ENCODE data around the gene ACTG1.

- no peak for TF ChIP-seq ELF4 (IDR thresholded peaks at IDR 0.05)
- no peak for TF ChIP-seq SP1 (IDR thresholded peaks at IDR 0.05)
- no peak for TF ChIP-seq ARNT (IDR thresholded peaks at IDR 0.05)
- TF ChIP-seq TARDBP (IDR thresholded peaks at IDR 0.05): no peak
- no peak for TF ChIP-seq FOXM1 (IDR thresholded peaks at IDR 0.05; ENCODE audit: borderline replicate concordance)
- no peak for TF ChIP-seq NFRKB (IDR thresholded peaks at IDR 0.05)
Measured at GRCh38 chr17:81519284-81520020, 6.9 kb upstream of the ACTG1 start.

Measured in HEK293T (cell line).